Measurements from ENCODE around the gene EPC2.

Gene EPC2

DNA sequence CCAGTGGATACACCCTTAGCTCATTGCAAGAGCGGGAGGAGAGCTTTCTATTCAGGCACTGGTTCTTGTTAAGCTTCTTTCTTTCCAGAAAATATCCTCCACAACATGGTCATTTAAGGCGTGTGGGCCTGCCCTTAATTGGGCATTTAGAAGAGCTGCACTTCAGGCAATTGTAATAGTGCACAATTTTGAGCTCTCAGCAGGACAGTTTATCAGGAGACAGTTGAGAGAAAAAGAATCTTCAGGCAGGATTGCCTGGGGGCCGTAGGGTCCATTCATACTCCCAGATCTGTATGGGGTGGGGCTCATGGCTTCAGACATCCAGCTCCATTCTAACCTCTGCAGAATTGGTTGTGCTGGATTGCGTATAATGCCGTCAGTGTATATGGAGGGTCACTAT, 6.0 kb upstream of the EPC2 start:
- no peak for DNase-seq (ENCODE audit: low spot score)
- in situ Hi-C loops (cut with MboI; ENCODE audit: low sequenced_read_pairs, unreplicated experiment): no loop called here
- TF ChIP-seq, protein P1, sequence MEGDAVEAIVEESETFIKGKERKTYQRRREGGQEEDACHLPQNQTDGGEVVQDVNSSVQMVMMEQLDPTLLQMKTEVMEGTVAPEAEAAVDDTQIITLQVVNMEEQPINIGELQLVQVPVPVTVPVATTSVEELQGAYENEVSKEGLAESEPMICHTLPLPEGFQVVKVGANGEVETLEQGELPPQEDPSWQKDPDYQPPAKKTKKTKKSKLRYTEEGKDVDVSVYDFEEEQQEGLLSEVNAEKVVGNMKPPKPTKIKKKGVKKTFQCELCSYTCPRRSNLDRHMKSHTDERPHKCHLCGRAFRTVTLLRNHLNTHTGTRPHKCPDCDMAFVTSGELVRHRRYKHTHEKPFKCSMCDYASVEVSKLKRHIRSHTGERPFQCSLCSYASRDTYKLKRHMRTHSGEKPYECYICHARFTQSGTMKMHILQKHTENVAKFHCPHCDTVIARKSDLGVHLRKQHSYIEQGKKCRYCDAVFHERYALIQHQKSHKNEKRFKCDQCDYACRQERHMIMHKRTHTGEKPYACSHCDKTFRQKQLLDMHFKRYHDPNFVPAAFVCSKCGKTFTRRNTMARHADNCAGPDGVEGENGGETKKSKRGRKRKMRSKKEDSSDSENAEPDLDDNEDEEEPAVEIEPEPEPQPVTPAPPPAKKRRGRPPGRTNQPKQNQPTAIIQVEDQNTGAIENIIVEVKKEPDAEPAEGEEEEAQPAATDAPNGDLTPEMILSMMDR (IDR thresholded peaks at IDR 0.05; ENCODE audit: borderline replicate concordance, control extremely low read depth, extremely low read depth, insufficient read depth, missing control alignments): no peak

DNA sequence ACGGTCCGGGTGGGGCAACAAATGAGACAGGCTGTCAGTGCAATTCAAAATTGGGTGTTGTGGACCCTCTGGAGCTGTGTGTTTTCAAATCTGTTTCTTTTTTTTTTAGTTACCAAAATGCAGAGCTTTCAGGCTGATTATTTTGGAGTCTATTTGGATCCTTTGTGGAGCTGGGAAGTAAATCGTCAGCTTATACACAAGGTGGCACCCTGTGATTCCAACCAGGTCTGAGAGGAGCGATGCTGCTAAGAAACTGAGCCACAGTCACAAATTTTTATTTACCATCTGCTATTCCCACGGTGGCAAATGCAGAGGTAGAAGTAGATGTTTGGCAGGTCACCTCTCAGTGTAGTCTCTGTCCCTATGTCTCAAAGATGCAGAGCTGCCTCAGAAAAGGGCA, 3.8 kb upstream of the EPC2 start:
- TF ChIP-seq, protein P1 (IDR thresholded peaks at IDR 0.05; ENCODE audit: borderline replicate concordance, control extremely low read depth, extremely low read depth, insufficient read depth, missing control alignments): no peak
- in situ Hi-C loops (cut with MboI; ENCODE audit: low sequenced_read_pairs, unreplicated experiment): no loop called here
- DNase-seq (ENCODE audit: low spot score): no peak

DNA sequence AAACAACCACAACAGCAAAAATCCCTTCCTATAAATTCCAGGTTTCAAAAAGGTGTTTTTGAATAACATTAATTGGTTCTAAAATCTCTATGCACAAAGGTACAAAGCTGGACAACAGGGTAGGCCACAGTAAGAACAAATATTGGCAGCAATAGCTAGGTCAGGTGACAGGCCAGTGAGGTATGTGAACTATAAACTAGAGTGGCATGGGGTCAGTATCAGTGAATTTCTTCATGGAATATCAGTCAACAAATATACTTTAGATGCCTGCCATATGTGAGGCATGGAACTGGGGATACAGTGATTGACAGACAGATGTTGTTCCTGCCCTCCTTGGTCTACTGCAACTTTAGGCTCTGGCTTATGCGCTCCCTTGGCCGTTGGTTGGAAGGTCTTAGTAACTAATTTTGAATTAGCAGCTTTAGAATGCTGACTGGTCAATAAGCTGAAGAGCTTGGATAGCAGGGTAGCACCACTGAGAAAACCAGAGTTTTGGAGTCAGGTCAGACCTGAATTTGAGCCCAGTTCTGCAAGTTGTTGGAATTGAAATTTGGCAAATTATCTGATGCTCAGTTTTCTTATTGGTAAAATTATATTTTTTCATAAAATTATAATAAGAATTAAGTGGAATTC, 2.3 kb upstream of the EPC2 start:
- no peak for DNase-seq (ENCODE audit: low spot score)
- in situ Hi-C loops (cut with MboI; ENCODE audit: low sequenced_read_pairs, unreplicated experiment): no loop called here
- TF ChIP-seq, protein P1 (IDR thresholded peaks at IDR 0.05; ENCODE audit: borderline replicate concordance, control extremely low read depth, extremely low read depth, insufficient read depth, missing control alignments): no peak

DNA sequence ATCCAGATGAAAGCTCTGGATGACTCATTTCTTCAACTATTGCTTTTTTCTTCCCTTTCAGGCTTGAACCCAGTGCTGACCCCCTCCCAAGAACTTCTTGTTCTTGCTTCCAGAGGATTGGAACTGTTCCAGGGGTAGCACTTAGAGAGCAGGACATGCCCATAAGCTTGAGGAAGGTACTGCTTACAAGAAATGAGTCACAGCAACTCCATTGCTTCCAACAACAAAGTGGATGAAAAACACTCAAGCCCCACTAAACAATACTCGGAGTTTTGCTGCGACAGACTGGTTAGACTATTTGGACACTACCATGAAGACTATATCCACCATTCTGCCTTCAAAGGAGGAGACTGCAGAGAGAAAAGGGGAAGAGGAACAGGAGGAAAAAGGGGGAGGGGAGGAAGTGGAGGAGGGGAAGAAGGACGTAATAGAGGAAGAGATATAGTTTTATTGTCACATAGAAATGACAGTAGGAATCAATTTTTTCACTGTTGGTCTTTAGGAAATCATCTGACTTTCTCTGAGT, 1.6 kb upstream of the EPC2 start:
- in situ Hi-C loops (cut with MboI; ENCODE audit: low sequenced_read_pairs, unreplicated experiment): no loop called here
- TF ChIP-seq, protein P1 (IDR thresholded peaks at IDR 0.05; ENCODE audit: borderline replicate concordance, control extremely low read depth, extremely low read depth, insufficient read depth, missing control alignments): no peak
- no peak for DNase-seq (ENCODE audit: low spot score)

DNA sequence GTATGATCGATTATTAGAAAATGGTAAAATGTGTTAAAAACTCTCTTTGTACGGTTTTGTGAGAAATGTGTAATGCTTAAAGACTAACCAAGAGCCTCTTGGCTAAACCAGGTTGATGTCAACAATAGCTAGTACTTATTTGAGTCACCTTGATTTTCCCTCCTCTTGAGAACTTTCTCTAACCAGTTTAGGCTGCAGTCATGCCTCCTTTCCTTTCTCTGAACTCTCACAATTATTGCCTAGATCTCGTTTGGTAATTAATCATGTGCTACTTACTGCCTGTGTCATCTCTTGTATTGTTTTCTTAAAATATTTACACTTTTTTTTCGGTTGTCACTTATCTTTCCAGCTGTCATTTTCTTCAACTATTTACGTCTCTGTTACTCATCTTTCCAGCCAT, 1.1 kb upstream of the EPC2 start:
- TF ChIP-seq, protein P1 (IDR thresholded peaks at IDR 0.05; ENCODE audit: borderline replicate concordance, control extremely low read depth, extremely low read depth, insufficient read depth, missing control alignments): no peak
- peak; percentile 55 for DNase-seq (ENCODE audit: low spot score)
- in situ Hi-C loops (cut with MboI; ENCODE audit: low sequenced_read_pairs, unreplicated experiment): no loop called here

DNA sequence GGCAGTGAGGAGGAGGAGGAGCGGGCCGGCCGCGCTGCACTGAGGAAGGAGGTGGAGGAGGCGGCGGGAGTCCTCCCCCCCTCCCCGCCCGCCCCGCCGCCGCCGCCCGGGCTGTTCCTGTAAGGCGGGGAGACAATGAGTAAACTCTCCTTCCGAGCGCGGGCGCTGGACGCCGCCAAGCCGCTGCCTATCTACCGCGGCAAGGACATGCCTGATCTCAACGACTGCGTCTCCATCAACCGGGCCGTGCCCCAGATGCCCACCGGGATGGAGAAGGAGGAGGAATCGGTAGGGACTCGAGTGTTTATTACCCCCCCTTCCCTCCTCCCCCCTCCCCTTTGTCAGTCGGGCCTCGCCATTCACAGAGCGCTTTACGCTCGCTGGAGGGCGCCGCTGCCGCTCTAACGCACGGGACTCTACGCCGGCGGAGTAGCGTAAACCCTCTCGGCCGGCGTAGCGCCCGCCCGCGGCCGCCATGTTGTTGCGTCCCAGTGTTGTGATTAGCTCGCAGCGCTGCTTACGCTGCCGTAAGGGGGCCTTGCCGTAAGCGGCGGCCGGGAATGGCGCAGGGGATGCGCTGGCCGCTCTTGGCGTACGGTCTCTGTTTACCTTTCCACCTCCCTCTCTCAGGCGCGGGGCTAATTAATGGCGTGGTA, 460 bp downstream of the EPC2 start:
- TF ChIP-seq, protein P1 (IDR thresholded peaks at IDR 0.05; ENCODE audit: borderline replicate concordance, control extremely low read depth, extremely low read depth, insufficient read depth, missing control alignments): peak; percentile 42
- in situ Hi-C loops (cut with MboI; ENCODE audit: low sequenced_read_pairs, unreplicated experiment): no loop called here
- DNase-seq (ENCODE audit: low spot score): peak; percentile 85

Measured in GM13976 (cell line).